Brain microvascular endothelial cell (primary cell): ENCODE measurements around the gene EPM2A.

Experiments used
- DNase-seq: peaks from one replicate; pipeline ENCODE4 v3.0.0-alpha.2; 2020
- H3K27ac ChIP-seq: fragments of 250-450 bp; sonication (Bioruptor Pico); 2 replicates; pipeline ENCODE4 v1.5.1; 2020; ENCODE audit warnings: mild to moderate bottlenecking, moderate library complexity
- H3K27me3 ChIP-seq: fragments of 250-450 bp; sonication (Bioruptor Pico); replicated peaks from 2 replicates; pipeline ENCODE4 v1.5.1; 2020; ENCODE audit warnings: mild to moderate bottlenecking
- H3K36me3 ChIP-seq: fragments of 250-450 bp; sonication (Bioruptor Pico); replicated peaks from 2 replicates; pipeline ENCODE4 v1.5.1; 2020; ENCODE audit warnings: mild to moderate bottlenecking
- H3K4me3 ChIP-seq: 2 replicates; pipeline ENCODE4 v1.5.1; 2011; ENCODE audit warnings: low read depth, mild to moderate bottlenecking, control low read depth, low read length, moderate library complexity
- in situ Hi-C: cut with HindIII; loops from 2 replicates; pipeline ENCODE4 v1.10.0; 2017; ENCODE audit warnings: low sequenced_read_pairs, low pct_ligation_motif_present
- TF ChIP-seq, protein P1 (sequence below): IDR thresholded peaks from 2 replicates; pipeline ENCODE4 v1.5.1; 2011; ENCODE audit warnings: low read depth, mild to moderate bottlenecking, moderate library complexity, low read length, control low read depth, inconsistent platforms; ENCODE audit errors: missing control alignments

EPM2A gene

DNA sequence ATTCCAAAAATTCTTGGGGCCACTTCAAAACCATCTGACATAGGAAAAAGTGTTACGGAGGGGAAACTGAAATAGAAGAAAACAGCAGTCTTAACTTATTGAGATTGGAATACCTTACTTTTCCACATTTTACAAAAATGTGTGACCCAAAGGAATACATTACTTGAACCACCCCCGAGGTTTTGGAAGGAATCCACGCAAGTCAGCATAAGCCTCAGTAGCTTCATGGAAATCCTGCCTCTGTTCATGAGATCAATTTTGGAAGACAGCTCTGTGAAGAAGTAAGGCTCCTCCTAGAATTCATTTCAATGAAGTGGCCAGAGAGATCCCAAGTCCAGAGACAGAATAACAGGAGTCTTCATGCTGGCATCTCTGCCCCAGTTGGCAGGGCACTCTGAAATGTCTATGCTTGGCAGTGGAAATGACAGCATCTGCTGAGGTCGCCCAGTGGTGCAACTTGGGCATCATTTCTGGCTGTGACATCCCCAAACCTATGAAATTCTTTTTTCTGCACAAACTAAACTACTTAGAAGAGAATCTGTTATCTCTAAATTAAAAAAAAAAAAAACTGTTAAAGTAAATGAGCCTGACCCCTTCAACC, 132.5 kb downstream of the EPM2A start:
- Histone ChIP-seq H3K4me3 (no peak overlapping the region), H3K36me3 (no peaks in the 10 kb centered on the region), H3K27ac (no peak overlapping the region), H3K27me3 (no peaks in the 10 kb centered on the region)
- TF ChIP-seq, protein P1, sequence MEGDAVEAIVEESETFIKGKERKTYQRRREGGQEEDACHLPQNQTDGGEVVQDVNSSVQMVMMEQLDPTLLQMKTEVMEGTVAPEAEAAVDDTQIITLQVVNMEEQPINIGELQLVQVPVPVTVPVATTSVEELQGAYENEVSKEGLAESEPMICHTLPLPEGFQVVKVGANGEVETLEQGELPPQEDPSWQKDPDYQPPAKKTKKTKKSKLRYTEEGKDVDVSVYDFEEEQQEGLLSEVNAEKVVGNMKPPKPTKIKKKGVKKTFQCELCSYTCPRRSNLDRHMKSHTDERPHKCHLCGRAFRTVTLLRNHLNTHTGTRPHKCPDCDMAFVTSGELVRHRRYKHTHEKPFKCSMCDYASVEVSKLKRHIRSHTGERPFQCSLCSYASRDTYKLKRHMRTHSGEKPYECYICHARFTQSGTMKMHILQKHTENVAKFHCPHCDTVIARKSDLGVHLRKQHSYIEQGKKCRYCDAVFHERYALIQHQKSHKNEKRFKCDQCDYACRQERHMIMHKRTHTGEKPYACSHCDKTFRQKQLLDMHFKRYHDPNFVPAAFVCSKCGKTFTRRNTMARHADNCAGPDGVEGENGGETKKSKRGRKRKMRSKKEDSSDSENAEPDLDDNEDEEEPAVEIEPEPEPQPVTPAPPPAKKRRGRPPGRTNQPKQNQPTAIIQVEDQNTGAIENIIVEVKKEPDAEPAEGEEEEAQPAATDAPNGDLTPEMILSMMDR: no peak
- in situ Hi-C loops: no loop called here
- DNase-seq: no peak

DNA sequence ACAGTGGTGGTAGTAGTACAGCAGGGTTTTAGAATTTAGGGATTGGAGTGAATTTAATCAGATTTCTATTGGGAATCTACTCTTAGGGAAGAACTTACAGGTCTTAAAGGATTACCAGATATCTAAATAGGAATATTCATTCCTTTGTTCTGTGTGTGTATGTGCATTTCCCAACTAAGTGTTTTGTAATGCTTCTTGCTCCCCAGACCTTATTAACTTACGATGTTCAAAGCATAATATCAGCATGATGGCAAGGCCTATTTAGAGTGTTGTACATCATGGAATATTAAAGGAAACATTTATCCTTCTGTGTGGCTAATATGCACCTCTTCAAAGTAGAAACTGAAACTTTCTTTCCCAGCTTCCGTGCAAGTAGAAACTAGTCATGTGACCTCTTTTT, 133.9 kb downstream of the EPM2A start:
- H3K27me3 ChIP-seq: no peaks in the 10 kb centered on the region
- in situ Hi-C loops: no loop called here
- TF ChIP-seq, protein P1: no peak
- H3K36me3 ChIP-seq: no peaks in the 10 kb centered on the region
- DNase-seq: no peak
- H3K27ac ChIP-seq: no peak overlapping the region
- no peak overlapping the region for H3K4me3 ChIP-seq

GRCh38 chr6:145600299-145600698, 135.0 kb downstream of the EPM2A start:
- DNase-seq: no peak
- Histone ChIP-seq H3K4me3 (no peak overlapping the region), H3K27me3 (no peaks in the 10 kb centered on the region), H3K27ac (no peak overlapping the region), H3K36me3 (no peaks in the 10 kb centered on the region)
- TF ChIP-seq, protein P1: no peak
- in situ Hi-C loops: no loop called here

DNA sequence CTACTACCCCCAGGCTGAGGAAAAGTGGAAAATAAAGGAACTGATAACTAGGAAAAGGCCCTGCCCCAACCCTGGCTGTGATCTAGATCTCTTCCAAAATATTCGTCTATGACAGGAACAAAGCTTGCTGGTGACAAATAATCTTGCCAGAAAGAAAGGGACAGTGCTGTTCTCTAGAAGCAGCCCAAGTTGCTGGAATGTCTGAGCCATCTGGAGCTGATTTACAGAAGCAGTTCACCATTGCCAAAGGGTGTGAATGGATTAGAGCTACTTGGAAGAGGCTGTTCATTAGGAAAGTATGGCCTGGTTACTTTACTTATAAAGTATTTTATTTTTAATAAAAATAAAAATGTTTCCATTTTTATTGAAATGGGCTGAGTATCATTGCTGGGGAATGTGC, 146.3 kb downstream of the EPM2A start:
- no peak overlapping the region for H3K4me3 ChIP-seq
- H3K36me3 ChIP-seq: no peaks in the 10 kb centered on the region
- H3K27ac ChIP-seq: no peak overlapping the region
- DNase-seq: no peak
- TF ChIP-seq, protein P1: no peak
- no peaks in the 10 kb centered on the region for H3K27me3 ChIP-seq
- in situ Hi-C loops: no loop called here

DNA sequence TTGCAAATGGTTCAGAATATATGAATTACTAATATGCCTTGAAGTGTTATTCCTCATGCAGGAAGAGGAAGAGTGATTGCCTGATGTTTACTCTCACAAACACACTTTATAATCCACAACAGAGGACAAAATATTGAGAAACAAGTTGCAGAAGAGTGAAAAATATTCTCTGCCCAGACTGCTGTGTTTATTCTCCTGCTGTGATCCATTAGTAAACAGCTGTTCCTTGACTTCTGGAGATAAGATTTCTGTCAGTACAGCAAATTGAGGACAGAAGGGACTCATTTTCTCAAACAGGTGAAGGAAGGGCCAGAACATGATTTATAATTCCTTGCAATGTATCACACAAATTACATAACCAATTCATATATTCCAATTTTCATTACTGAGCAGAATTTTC, 148.0 kb downstream of the EPM2A start:
- no peak overlapping the region for H3K4me3 ChIP-seq
- TF ChIP-seq, protein P1: no peak
- no peak overlapping the region for H3K27ac ChIP-seq
- in situ Hi-C loops: no loop called here
- no peaks in the 10 kb centered on the region for H3K36me3 ChIP-seq
- H3K27me3 ChIP-seq: no peaks in the 10 kb centered on the region
- no peak for DNase-seq

- H3K27ac ChIP-seq: no peak overlapping the region
- in situ Hi-C loops: no loop called here
- TF ChIP-seq, protein P1: no peak
- DNase-seq: no peak
- H3K4me3 ChIP-seq: no peak overlapping the region
- H3K27me3 ChIP-seq: no peaks in the 10 kb centered on the region
- no peaks in the 10 kb centered on the region for H3K36me3 ChIP-seq
These were observed 151.6 kb downstream of the EPM2A start for GRCh38 chr6:145583753-145584152.
